GM21423 (cell line): ENCODE results near the gene RCOR1.

ENCODE experiments used
- ATAC-seq: cut with Tn5 transposase; IDR thresholded peaks from one replicate; pipeline ENCODE4 v1.9.1; 2021; ENCODE audit warnings: mild to moderate bottlenecking, moderate library complexity; ENCODE audit not compliant: unreplicated experiment

The RCOR1 gene

DNA sequence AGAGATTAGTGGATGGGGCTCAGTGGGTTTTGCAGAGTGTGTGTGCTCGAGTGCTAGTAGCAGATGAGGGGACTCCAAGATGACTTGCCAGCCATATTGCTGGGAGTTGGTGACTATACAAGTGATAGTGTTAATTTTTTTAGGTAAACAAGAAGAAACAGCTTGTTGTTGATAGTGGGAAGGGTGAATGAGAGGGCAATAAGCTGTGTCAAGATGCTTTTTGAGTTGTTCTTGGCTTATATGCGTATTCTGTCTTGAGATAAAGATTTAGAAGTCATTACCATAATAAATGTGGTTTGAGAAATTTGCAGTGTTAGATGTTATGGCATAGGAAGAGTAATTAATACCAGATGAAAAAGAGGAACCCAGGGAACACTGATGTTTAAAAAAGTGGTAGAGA, 75.3 kb downstream of the RCOR1 start:
- ATAC-seq, result no peak

DNA sequence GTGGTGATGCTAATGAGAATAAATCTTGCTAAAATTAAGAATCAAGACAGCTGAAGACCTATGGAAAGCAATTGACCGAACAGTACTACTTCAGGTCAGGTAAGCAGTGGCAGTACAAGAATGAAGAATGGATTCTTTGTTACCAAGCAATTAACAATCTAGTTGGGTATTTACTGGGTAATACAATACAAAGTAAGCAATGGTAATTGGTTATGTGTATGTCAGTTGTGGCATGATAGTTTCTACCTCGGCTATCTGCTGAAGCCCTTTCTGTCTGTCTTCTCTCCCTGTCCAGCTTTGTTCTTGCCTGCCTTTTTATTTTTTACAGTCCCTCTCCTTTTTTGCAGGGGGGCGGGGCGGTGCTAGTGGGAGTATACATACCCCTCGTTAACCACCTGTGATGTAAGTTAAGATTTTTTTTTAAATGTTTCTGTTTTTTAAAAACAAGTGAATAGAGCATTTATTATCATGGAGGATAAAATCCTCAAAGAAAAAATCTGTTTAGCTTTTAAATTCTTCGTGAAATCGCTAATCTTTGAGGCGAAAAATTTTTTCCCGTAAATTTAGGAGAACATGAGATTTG, 75.9 kb downstream of the RCOR1 start:
- ATAC-seq, result no peak

DNA sequence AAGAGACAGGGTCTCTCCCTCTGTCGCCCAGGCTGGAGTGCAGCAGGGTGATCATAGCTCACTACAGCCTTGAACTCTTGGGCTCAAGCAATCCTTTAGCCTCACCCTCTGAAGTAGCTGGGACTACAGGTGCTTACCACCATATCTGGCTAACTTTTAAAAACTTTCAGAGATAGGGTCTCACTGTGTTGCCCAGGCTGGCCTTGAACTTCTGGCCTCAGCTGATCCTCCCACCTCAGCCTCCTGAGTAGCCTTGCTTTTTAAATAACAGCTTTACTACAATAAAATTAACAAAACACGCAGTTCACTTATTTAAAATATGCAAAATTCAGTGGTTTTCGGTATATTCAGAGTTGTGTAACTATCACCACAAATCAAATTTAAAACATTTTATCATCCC, 79.0 kb downstream of the RCOR1 start:
- no peak for ATAC-seq

DNA sequence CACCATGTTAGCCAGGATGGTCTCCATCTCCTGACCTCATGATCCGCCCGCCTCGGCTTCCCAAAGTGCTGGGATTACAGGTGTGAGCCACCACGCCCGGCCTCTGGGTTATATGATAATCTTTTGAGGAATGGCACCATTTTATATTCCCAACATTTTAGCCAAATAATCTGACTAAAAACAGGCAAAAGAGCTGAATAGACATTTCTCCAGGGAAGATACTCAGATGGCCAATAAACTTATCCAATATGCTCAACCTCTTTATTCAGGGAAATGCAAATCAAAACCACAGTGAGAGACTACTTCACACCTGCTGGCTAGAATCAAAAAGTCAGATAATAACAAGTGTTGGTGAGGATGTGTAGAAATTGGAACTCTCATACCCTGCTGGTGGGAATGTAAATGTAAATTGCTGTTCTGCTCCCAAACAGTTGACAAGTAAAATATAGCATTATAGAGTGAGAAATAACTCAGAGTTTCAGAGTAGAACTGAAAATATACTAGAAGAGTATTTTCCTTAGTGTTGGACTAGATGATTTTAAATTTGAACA, 80.0 kb downstream of the RCOR1 start:
- no peak for ATAC-seq

DNA sequence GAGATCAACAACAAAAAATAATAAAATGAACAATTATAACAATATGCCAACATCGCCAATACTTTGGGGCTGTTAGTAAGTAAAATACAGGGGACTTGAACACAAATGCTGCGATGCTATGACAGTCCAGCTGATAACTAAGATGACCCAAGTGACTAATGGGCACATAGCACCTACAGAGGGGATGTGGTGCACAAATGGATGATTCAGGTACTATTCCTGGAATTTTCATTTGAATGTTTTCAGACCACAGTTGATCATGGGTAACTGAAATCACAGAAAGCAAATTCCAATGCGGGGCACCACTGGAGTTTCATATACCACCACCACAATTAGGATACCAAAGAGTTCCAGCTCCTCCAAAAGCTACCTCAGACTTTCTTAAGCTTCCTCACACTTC, 82.9 kb downstream of the RCOR1 start:
- ATAC-seq, result no peak

DNA sequence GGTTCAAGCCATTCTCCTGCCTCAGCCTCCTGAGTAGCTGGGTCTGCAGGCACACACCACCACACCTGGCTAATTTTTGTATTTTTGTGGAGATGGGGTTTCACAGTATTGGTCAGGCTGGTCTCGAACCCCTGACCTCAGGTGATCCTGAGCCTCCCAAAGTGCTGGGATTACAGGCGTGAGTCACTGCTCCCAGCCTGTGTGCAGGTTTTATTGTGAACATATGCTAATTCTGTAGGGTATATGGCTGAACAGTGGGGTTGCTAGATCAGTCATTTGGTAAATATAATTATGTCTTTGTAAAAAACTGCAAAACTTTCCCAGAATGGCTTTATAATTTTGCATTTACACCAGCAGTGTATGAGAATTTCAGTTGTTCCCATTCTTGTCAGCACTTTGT, 85.9 kb downstream of the RCOR1 start:
- ATAC-seq, result no peak

DNA sequence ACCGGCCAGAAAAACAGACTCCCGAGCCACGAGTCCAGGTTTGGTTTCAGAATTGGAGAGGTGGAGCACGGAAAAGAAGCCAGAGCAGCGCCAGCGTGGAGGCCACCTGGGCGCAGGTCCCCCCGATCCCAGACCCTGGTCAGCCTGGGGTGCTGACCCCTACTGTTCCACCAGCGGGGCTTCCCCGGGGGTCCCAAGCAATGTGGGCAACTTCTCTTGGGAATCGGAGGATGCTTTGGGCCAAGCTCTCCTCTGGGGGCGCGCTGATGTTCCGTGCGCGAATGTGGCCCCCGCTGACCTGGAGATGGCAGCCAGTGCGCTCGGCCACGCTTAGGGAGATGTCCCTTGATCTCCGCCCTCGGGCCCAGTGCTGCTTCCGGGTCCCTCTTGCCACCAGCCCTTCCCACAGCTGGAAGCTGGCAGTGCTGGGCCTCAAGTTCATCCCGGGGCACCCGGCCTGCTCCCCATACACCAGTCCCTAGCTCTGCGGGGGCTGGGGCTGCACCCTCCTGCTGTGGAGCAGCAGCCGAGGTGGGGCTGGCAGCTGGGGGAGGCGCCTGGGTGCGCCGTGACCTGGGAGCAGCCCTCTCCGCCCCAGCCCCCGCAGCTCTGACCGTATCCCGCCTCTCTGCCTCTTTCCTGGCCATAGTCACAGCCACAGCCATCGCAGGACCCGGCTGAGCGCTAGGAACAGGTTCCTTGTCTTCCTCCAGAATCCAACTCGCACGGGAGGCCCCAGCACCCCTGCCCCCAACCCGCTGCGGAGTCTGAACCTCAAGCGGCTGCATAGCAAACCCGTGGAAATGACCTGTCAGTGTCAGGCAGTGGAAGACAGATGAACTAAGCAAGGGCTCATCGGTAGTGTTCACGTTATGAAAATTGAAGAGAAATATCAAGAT, 91.2 kb downstream of the RCOR1 start:
- no peak for ATAC-seq

DNA sequence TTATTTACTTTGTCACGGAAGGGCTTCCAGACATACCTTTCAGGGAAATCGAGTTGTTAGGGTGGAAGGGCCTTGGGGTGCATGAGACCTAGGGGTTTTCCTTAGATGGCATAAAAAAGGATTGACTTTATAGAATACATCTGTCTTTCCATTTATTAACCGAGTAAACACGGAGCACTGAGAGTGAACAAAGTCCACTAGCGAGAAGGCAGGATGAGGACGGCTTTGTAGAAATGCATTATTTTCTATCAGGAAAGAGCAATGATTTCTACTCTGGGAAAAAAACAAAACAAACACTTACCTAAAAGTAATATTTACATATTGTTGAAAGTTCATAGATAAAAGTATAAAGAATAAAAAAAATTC, 91.8 kb downstream of the RCOR1 start:
- no peak for ATAC-seq

DNA sequence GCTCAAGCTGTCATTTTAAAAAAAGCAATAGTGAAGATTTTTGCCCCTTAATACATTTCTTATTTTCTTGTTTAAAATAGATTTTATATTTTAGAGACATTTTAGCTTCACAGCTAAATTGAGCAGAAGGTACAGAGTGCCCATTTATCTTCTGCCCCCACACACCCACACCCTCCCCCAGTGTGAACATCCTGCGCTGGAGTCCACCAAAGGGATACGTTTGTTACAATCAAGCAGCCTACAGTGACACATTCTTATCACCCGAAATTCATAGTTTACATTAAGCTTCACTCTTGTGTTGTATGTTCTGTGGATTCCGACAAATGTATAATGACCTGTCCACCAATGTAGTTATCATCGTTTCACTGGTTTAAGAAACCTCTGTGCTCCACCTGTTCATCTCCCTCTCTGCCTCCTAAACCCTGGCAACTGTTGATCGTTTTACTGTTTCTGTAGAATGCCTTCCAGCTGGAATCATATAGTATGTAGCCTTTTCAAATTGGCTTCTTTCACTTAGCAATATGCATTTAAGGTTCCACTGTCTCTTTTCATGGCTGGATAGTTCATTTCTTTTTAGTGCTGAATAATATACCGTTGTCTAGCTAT, 93.8 kb downstream of the RCOR1 start:
- ATAC-seq, result no peak

DNA sequence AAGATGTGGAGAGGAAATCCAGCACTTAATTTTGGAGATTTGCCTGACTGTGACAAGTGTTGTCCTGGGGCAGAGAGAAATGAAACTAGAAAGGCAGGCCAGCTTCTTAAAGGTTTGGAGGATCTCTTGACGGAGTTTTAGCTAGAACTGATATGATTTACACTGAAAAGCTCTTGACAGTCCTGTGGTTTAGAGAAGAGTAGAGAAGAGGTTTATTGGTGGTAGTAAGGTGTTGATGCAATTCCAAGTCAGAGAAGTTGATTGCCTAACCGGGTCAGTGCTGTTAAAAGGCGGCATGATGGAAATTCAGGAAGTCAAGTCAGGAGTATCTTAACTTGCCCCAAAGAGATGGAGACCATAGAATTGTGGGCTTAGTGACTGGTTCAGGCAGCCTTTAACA, 95.8 kb downstream of the RCOR1 start:
- no peak for ATAC-seq

DNA sequence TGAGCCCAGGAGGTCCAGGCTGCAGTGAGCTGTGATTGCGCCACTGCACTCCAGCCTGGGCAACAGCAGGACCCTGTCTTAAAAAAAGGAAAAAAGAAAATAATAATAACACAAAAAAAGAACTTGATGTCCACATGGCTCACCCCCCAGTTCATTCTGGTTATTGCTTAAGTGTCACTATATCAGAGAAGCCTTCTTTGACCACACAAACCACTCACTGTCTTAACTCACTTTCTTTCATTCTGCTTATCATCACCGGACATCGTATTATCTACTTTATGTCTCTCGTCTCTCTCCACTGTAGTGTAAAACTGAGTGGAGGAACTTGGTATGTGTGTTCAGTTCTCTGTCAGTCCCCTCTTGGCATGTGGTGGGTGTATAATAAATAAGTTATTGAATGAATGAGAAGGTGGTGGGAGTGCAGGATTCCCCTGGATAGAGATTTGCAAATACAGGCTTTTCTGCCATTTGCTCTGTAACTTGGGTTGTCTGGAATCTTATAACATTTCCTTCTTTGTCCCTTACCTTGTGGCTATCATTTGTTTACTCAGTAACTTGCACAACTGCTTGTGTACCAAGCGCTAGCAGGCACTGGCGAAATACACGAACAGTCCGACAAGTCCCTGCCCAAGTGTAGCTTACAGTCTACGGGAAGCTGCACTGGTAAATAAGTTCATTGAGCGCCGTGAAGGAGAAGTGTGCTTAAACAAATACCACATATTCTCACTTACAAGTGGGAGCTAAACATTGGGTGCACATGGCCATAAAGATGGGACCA, 98.2 kb downstream of the RCOR1 start:
- no peak for ATAC-seq

DNA sequence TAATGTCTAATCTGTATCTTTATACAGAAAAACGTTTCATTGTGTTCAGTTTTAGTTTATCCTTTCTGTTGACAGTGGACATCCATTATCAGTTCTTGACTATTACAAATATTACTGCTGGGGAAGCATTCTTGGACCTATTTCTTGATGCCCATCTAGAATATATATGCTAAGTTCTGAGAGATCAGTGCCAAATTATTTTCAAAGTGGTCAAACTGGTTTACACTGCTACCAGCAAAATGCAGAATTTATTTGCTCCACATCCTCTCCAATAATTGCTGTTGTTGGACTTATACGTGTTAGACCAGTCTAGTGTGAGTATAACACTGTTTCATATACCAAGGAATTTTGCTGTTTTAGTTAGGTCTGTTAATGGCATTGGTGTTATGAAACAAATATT, 99.3 kb downstream of the RCOR1 start:
- ATAC-seq, result no peak

DNA sequence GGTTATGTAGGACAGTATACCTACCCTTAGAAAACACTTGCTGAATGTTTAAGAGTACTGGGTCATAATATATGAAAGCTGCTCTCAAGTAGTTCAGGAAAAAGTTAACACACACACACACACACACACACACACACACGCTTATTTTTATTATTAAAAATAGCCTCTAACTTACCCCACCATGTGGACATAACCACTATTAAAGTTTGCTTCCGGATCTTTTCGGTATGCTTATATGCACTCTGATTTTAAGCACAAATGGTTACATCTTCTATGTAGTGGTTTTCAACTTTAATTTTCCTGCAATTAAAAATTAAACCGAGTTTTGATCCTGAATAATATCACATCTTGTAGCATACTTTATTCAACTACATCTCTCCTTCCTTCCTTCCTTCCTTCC, 99.9 kb downstream of the RCOR1 start:
- no peak for ATAC-seq

DNA sequence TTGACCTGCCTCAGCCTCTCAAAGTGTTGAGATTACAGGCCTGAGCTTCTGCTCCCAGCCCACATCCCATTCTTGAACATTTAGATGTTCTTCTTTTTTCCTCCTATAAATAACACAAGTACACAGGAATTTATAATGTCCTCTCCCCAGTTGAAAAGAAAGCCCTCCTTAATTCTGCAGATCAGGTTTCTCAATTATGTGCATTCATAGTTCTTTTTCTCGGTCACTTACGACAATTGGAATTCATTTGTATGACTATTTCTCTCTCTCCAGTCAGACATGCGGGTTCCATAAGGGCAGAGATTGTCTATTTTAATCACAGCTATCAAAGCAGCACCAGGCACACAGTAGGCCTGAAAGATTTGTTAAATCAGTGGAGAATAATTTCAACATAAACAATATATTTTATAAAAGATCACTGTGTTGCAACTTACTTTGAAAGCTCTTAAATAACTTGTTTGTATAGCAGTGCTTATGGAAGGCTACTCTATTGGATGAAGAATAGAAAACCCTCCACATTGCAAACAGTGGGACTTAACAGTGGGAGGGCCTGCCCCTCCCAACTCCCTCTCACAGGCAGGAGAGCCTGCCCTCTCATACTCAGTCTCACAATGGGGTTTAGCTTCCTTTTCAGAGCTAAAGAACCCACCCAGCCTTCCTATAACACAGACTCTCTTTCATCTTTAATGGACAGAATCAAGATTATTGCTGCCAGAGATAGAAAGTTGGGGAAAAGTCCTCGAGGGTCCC, 100.7 kb downstream of the RCOR1 start:
- no peak for ATAC-seq

DNA sequence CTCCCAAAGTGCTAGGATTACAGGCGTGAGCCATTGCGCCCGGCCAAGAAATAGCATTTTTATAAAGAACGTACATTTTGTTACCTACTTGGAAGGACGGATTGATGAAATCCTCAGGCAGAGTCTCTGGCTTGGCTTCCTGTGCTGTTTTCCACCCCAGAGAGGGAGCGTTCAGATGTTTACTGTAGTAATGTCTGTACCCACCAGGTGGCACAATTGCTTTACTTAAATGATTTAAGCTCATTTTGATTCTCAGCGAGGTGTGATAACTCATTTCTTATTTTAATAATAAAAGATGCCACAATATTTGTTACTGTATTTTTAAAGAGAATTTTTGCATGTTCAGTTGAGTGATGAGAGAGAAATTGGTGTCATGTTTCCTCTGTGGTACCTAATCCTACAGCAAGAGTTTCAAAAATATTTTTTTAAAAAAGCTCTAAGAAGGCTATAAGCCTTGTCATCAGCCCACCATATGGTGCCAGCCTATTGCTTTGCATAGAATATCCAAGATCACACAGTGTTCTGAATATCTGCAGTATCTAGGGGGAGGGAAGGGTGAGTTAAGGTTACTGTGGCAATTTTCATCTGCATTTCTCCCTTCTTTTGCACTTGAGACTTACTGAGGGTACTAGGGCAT, 102.2 kb downstream of the RCOR1 start:
- no peak for ATAC-seq

DNA sequence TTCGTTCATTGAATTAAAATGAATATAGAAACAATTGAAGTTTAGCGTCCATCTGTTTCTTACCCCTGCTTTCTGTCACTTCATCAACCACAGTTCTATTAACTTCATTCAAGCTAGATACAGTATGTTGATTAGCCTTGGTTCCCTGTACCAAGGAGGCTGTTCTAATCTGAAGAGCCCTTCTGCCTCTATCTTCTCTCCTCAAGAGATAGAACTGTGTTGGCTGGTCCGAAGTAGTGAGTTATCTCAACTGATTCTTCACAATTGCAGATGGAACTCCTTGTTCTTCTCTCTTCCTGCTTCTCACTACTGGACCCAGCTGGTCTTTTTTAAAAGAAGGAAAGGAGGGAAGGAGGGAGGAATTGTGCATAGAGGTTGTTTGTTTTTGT, 102.7 kb downstream of the RCOR1 start:
- ATAC-seq, result no peak

DNA sequence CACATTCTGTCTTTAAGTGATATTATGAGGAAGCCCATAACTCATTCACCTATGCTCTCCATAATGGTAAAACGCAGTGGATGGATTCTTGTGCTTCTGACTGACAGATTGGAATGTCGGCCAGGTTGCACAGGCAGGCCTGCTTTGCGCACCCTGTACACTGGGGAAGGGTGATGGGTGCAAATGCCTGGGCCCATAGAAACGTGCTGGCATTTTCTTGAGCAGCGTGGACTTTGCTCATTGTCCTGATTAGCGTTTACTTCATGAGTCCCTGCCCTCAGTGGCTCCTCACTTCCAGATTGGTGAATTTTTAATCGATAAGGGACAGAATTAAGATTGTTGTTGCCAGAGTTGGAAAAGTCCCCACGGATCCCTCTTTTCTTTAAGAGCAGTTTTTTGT, 103.9 kb downstream of the RCOR1 start:
- ATAC-seq, result no peak

DNA sequence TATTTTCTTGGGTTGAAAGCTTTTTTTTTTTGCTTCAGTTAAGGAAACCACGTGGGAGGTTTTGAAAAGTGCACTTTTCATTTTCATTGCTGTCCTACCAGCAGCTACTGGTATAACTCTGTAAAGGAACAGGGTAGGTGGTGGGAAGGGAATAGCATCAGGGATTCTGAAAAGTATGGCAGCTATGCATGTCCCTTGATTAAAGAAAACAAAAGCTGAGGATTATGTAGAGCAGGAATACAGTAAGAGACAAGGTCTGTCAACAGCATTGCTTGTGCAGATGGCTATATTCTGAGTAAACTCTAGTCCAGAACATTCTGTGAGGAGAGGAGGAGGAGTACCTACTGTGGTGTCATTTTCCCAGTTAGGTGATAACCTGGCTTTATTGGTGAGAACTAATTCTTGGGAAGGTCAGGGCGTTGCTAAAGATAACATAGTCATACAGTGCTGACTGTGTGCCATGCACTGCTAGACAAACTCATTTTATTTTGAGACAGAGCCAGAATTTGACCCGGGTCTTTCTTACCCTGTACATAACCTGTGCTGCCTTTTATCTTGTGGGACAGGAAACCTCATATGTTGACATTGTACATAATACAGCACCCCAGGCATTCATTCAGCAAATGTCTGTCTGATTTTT, 104.5 kb downstream of the RCOR1 start:
- ATAC-seq, result no peak

DNA sequence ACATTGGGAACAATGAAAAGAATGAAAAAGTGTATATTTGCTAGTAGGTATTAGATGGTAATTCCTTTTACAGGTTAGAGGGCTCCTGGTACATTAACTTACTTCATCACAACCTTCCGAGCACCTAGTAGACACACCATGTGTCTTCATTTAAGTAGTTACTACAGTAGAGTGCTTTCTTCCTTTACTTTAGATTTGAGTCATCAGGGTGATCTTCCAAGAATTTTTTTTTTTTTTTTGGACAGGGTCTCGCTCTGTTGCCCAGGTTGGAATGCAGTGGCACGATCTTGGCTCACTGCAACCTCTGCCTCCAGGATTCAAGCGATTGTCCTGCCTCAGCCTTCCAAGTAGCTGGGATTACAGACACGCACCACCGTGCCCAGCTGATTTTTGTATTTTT, 105.1 kb downstream of the RCOR1 start:
- no peak for ATAC-seq
